Neutrophil (primary cell): Measurements from ENCODE around the gene ASIC2.

Source experiments
- H3K27ac ChIP-seq: fragments of 200-600 bp; sonication (generic); 2 replicates; pipeline ENCODE4 v1.5.1; 2016; ENCODE audit warnings: mild to moderate bottlenecking, moderate library complexity
- H3K27me3 ChIP-seq: fragments of 200-600 bp; sonication (generic); 2 replicates; pipeline ENCODE4 v1.6.0; 2016; ENCODE audit warnings: mild to moderate bottlenecking
- H3K36me3 ChIP-seq: fragments of 200-600 bp; sonication (generic); 2 replicates; pipeline ENCODE4 v1.5.1; 2017
- H3K4me1 ChIP-seq, 2 experiments: fragments of 200-600 bp in 1 of 2; sonication (generic) in 1 of 2; 1 replicate in 1 of 2; 2 replicates in 1 of 2; pipeline versions ENCODE4 v1.5.1 to v1.6.1; 2013 to 2016; ENCODE audit warnings: low read depth in 1 of 2, low read length in 1 of 2, mild to moderate bottlenecking in 1 of 2, moderate library complexity in 1 of 2; ENCODE audit not compliant: control insufficient read depth in 1 of 2, insufficient read depth in 1 of 2
- H3K4me3 ChIP-seq, 2 experiments: fragments of 200-600 bp in 1 of 2; sonication (generic) in 1 of 2; 1 replicate in 1 of 2; 2 replicates in 1 of 2; pipeline ENCODE4 v1.5.1; 2013 to 2016; ENCODE audit warnings: low read depth in 1 of 2, low read length in 1 of 2, mild to moderate bottlenecking in 1 of 2, moderate library complexity in 1 of 2
- H3K9me3 ChIP-seq: fragments of 200-600 bp; sonication (generic); 2 replicates; pipeline ENCODE4 v1.5.1; 2016
- CTCF ChIP-seq: fragments of 200-600 bp; sonication (generic); IDR thresholded peaks from 2 replicates; pipeline ENCODE4 v1.5.1; 2016; ENCODE audit warnings: antibody characterized with exemption

ASIC2 gene

GRCh38 chr17:33053676-33054075, 239.4 kb downstream of the ASIC2 start:
- Histone ChIP-seq H3K27me3 (peaks cover 19% of the 10 kb centered on the region), H3K4me1 (no peaks in the 10 kb centered on the region), H3K36me3 (no peaks in the 10 kb centered on the region), H3K27ac (no peak overlapping the region), H3K4me3 (no peak overlapping the region), H3K9me3 (no peaks in the 10 kb centered on the region)
- TF ChIP-seq CTCF = no peak

GRCh38 chr17:33052856-33053255, 240.2 kb downstream of the ASIC2 start:
- H3K9me3 ChIP-seq = no peaks in the 10 kb centered on the region
- H3K27me3 ChIP-seq = peaks cover 19% of the 10 kb centered on the region
- H3K4me1 ChIP-seq = no peaks in the 10 kb centered on the region
- no peak for TF ChIP-seq CTCF
- H3K4me3 ChIP-seq = no peak overlapping the region
- no peak overlapping the region for H3K27ac ChIP-seq
- no peaks in the 10 kb centered on the region for H3K36me3 ChIP-seq

- TF ChIP-seq CTCF = no peak
- Histone ChIP-seq H3K9me3 (no peaks in the 10 kb centered on the region), H3K4me3 (no peak overlapping the region), H3K4me1 (no peaks in the 10 kb centered on the region), H3K36me3 (no peaks in the 10 kb centered on the region), H3K27me3 (peaks cover 16% of the 10 kb centered on the region), H3K27ac (no peak overlapping the region)
These were observed 242.4 kb downstream of the ASIC2 start for GRCh38 chr17:33050611-33051140.

GRCh38 chr17:33049781-33050414, 243.2 kb downstream of the ASIC2 start:
- Histone ChIP-seq H3K9me3 (no peaks in the 10 kb centered on the region), H3K4me1 (no peaks in the 10 kb centered on the region), H3K27ac (no peak overlapping the region), H3K27me3 (peaks cover 16% of the 10 kb centered on the region), H3K36me3 (no peaks in the 10 kb centered on the region), H3K4me3 (no peak overlapping the region)
- TF ChIP-seq CTCF = peak; percentile 58

- Histone ChIP-seq H3K4me1 (no peaks in the 10 kb centered on the region), H3K4me3 (no peak overlapping the region), H3K36me3 (no peaks in the 10 kb centered on the region), H3K27ac (no peak overlapping the region), H3K9me3 (no peaks in the 10 kb centered on the region), H3K27me3 (peaks cover 5% of the 10 kb centered on the region)
- TF ChIP-seq CTCF = no peak
These were observed 246.5 kb downstream of the ASIC2 start for GRCh38 chr17:33046361-33047255.
